Panc1 (cell line): ENCODE data around the gene S1PR5.

Experiments used
- POLR2AphosphoS5 ChIP-seq: IDR thresholded peaks from 2 replicates; pipeline ENCODE4 v1.6.1; 2012; ENCODE audit warnings: mild to moderate bottlenecking, low read depth, low read length, moderate library complexity
- TF ChIP-seq, protein P1 (sequence below): fragments of 450-650 bp; IDR thresholded peaks from 2 replicates; pipeline ENCODE4 v1.5.1; 2017; ENCODE audit warnings: mild to moderate bottlenecking
- TF ChIP-seq, protein P2 (sequence below), 2 experiments: IDR thresholded peaks; 2 replicates each; pipeline ENCODE4 v1.6.1; 2011 to 2012; ENCODE audit warnings: low read depth in 2 of 2, control low read depth in 1 of 2, low read length in 1 of 2, mild to moderate bottlenecking in 1 of 2, moderate library complexity in 1 of 2; ENCODE audit not compliant: insufficient read depth in 1 of 2

- TF ChIP-seq, protein P1, sequence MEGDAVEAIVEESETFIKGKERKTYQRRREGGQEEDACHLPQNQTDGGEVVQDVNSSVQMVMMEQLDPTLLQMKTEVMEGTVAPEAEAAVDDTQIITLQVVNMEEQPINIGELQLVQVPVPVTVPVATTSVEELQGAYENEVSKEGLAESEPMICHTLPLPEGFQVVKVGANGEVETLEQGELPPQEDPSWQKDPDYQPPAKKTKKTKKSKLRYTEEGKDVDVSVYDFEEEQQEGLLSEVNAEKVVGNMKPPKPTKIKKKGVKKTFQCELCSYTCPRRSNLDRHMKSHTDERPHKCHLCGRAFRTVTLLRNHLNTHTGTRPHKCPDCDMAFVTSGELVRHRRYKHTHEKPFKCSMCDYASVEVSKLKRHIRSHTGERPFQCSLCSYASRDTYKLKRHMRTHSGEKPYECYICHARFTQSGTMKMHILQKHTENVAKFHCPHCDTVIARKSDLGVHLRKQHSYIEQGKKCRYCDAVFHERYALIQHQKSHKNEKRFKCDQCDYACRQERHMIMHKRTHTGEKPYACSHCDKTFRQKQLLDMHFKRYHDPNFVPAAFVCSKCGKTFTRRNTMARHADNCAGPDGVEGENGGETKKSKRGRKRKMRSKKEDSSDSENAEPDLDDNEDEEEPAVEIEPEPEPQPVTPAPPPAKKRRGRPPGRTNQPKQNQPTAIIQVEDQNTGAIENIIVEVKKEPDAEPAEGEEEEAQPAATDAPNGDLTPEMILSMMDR = no peak
- TF ChIP-seq POLR2AphosphoS5 = no peak
- TF ChIP-seq, protein P2, sequence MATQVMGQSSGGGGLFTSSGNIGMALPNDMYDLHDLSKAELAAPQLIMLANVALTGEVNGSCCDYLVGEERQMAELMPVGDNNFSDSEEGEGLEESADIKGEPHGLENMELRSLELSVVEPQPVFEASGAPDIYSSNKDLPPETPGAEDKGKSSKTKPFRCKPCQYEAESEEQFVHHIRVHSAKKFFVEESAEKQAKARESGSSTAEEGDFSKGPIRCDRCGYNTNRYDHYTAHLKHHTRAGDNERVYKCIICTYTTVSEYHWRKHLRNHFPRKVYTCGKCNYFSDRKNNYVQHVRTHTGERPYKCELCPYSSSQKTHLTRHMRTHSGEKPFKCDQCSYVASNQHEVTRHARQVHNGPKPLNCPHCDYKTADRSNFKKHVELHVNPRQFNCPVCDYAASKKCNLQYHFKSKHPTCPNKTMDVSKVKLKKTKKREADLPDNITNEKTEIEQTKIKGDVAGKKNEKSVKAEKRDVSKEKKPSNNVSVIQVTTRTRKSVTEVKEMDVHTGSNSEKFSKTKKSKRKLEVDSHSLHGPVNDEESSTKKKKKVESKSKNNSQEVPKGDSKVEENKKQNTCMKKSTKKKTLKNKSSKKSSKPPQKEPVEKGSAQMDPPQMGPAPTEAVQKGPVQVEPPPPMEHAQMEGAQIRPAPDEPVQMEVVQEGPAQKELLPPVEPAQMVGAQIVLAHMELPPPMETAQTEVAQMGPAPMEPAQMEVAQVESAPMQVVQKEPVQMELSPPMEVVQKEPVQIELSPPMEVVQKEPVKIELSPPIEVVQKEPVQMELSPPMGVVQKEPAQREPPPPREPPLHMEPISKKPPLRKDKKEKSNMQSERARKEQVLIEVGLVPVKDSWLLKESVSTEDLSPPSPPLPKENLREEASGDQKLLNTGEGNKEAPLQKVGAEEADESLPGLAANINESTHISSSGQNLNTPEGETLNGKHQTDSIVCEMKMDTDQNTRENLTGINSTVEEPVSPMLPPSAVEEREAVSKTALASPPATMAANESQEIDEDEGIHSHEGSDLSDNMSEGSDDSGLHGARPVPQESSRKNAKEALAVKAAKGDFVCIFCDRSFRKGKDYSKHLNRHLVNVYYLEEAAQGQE (IDR thresholded peaks at IDR 0.05; ENCODE audit: insufficient read depth in 1 of 2, low read depth in 2 of 2, low read length in 1 of 2) = no peak
Measured at GRCh38 chr19:10501971-10502523, 15.2 kb downstream of the S1PR5 start.
